IMR-90 (cell line): ENCODE data around the gene ITIH6. TPM values are rescaled to one million over a fixed set of nuclear protein-coding genes. Genes with fewer than 3 reads are reported as not detected.

Source experiments
- ATAC-seq: fragments of 200-7000 bp; cut with Tn5 transposase; 2 replicates; pipeline ENCODE4 v1.9.1; 2020; ENCODE audit warnings: low read depth, mild to moderate bottlenecking, moderate library complexity
- BruUV-seq: library from RNA; stranded (reverse); fragments of 400-500 nt; replicated peaks from 2 replicates; lab custom pipeline; 2021; lab: Mats Ljungman, UMichigan
- CTCF ChIA-PET: fragments of 300-600 bp; formaldehyde crosslinking; extraction: SDS; loops from one replicate; lab custom pipeline; 2021; ENCODE audit warnings: antibody characterized with exemption; lab: Yijun Ruan, JAX
- POLR2A ChIA-PET: fragments of 300-600 bp; sonication (Branson Sonifier 250); formaldehyde crosslinking; loops from one replicate; lab custom pipeline; 2022; ENCODE audit warnings: antibody characterized with exemption; ENCODE audit not compliant: unreplicated experiment; lab: Charles Lee
- DNase-seq: peaks from one replicate; pipeline ENCODE4 v3.0.0; 2013
- H2AFZ ChIP-seq: replicated peaks from 2 replicates; pipeline ENCODE3; 2013; ENCODE audit warnings: low read length, mild to moderate bottlenecking; ENCODE audit not compliant: poor library complexity
- H2AK5ac ChIP-seq: 2 replicates; pipeline ENCODE4 v1.6.1; 2013; ENCODE audit warnings: low read depth, low read length, inconsistent platforms
- H2AK9ac ChIP-seq: replicated peaks from 2 replicates; pipeline ENCODE3; 2013; ENCODE audit warnings: mild to moderate bottlenecking, low read depth, low read length, moderate library complexity; ENCODE audit not compliant: poor library complexity
- H2BK120ac ChIP-seq: 2 replicates; pipeline ENCODE4 v1.6.1; 2013; ENCODE audit warnings: low read depth, low read length, inconsistent platforms
- H2BK15ac ChIP-seq: 3 replicates; pipeline ENCODE4 v1.6.1; 2013; ENCODE audit warnings: low read depth, low read length, inconsistent platforms
- H2BK20ac ChIP-seq: 2 replicates; pipeline ENCODE4 v1.6.1; 2013; ENCODE audit warnings: low read depth, mild to moderate bottlenecking, inconsistent platforms, low read length, moderate library complexity
- H2BK5ac ChIP-seq: 2 replicates; pipeline ENCODE4 v1.6.1; 2013; ENCODE audit warnings: mild to moderate bottlenecking, low read depth, low read length, inconsistent platforms; ENCODE audit not compliant: poor library complexity, severe bottlenecking
- H3K14ac ChIP-seq: replicated peaks from 2 replicates; pipeline ENCODE4 v1.6.1; 2013; ENCODE audit warnings: low read depth, low read length, inconsistent platforms
- H3K18ac ChIP-seq: 2 replicates; pipeline ENCODE4 v1.6.1; 2013; ENCODE audit warnings: low read depth, low read length, control low read depth
- H3K23ac ChIP-seq: 2 replicates; pipeline ENCODE4 v1.6.1; 2013; ENCODE audit warnings: low read depth, low read length, inconsistent platforms
- H3K27ac ChIP-seq: 2 replicates; pipeline ENCODE4 v1.5.1; 2013; ENCODE audit warnings: mild to moderate bottlenecking, control low read depth, low read length; ENCODE audit not compliant: insufficient read depth
- H3K27me3 ChIP-seq: 2 replicates; pipeline ENCODE4 v1.6.1; 2013; ENCODE audit warnings: low read length; ENCODE audit not compliant: control insufficient read depth, insufficient read depth
- H3K36me3 ChIP-seq: 2 replicates; pipeline ENCODE4 v1.6.1; 2013; ENCODE audit warnings: low read length, mixed read lengths; ENCODE audit not compliant: control insufficient read depth, insufficient read depth
- H3K4ac ChIP-seq: 2 replicates; pipeline ENCODE4 v1.6.1; 2013; ENCODE audit warnings: low read depth, low read length, inconsistent platforms
- H3K4me1 ChIP-seq: 2 replicates; pipeline ENCODE4 v1.6.1; 2013; ENCODE audit warnings: low read length, mixed read lengths; ENCODE audit not compliant: control insufficient read depth, insufficient read depth
- H3K4me2 ChIP-seq: 2 replicates; pipeline ENCODE4 v1.6.1; 2013; ENCODE audit warnings: low read depth, mild to moderate bottlenecking, control low read depth, low read length, moderate library complexity
- H3K4me3 ChIP-seq: 2 replicates; pipeline ENCODE4 v1.5.1; 2013; ENCODE audit warnings: low read depth, mild to moderate bottlenecking, control low read depth, low read length, moderate library complexity; ENCODE audit not compliant: insufficient read depth
- H3K56ac ChIP-seq: 2 replicates; pipeline ENCODE4 v1.6.1; 2013; ENCODE audit warnings: low read length, inconsistent platforms; ENCODE audit not compliant: insufficient read depth; ENCODE audit errors: extremely low read depth
- H3K79me1 ChIP-seq, 2 experiments: 2 replicates each; pipeline ENCODE4 v1.6.1; 2013; ENCODE audit warnings: low read length in 2 of 2, inconsistent platforms in 1 of 2, low read depth in 1 of 2
- H3K9ac ChIP-seq: 2 replicates; pipeline ENCODE4 v1.6.1; 2013; ENCODE audit warnings: low read depth, low read length, control low read depth
- H3K9me1 ChIP-seq: 2 replicates; pipeline ENCODE4 v1.6.1; 2013; ENCODE audit warnings: low read length, inconsistent platforms; ENCODE audit not compliant: insufficient read depth
- H3K9me3 ChIP-seq: 2 replicates; pipeline ENCODE4 v1.6.1; 2013; ENCODE audit warnings: low read length; ENCODE audit not compliant: control insufficient read depth, insufficient read depth
- H4K20me1 ChIP-seq: 2 replicates; pipeline ENCODE4 v1.6.1; 2013; ENCODE audit warnings: low read length, inconsistent platforms; ENCODE audit not compliant: insufficient read depth
- H4K5ac ChIP-seq: 2 replicates; pipeline ENCODE4 v1.6.1; 2013; ENCODE audit warnings: mild to moderate bottlenecking, low read depth, low read length, control low read depth
- H4K8ac ChIP-seq, 2 experiments: 2 replicates each; pipeline ENCODE4 v1.6.1; 2013; ENCODE audit warnings: low read depth in 2 of 2, low read length in 2 of 2, control low read depth in 1 of 2, inconsistent platforms in 1 of 2
- H4K91ac ChIP-seq: 2 replicates; pipeline ENCODE4 v1.6.1; 2013; ENCODE audit warnings: low read depth, low read length, inconsistent platforms; ENCODE audit not compliant: insufficient read depth
- MAFK ChIP-seq: IDR thresholded peaks from 2 replicates; pipeline ENCODE4 v1.6.1; 2012; ENCODE audit warnings: low read depth, low read length, improper control_type of control experiment
- MXI1 ChIP-seq: IDR thresholded peaks from 2 replicates; pipeline ENCODE4 v1.6.1; 2012; ENCODE audit warnings: low read depth, mild to moderate bottlenecking, low read length, moderate library complexity, borderline replicate concordance
- RAD21 ChIP-seq: IDR thresholded peaks from 2 replicates; pipeline ENCODE4 v1.6.1; 2012; ENCODE audit warnings: low read length, improper control_type of control experiment
- RCOR1 ChIP-seq: IDR thresholded peaks from 2 replicates; pipeline ENCODE4 v1.6.1; 2012; ENCODE audit warnings: mild to moderate bottlenecking, low read length, improper control_type of control experiment; ENCODE audit not compliant: insufficient replicate concordance
- WGBS, 2 experiments: methylation state at CpG; one replicate each; pipeline versions ENCODE4 v1.1.5 to v1.1.7; 2013; ENCODE audit warnings: missing lambda C conversion rate in 2 of 2; ENCODE audit not compliant: insufficient read length in 1 of 2; ENCODE audit errors: extremely low coverage in 2 of 2; 5-methylcytosine and 5-hydroxymethylcytosine counted together
- dilution Hi-C: fragments of 300-500 bp; cut with HindIII; formaldehyde crosslinking; loops from one replicate; pipeline ENCODE4 v1.14.3; 2018; ENCODE audit warnings: low sequenced_read_pairs; ENCODE audit not compliant: unreplicated experiment
- in situ Hi-C: fragments of 300-500 bp; cut with MboI; formaldehyde crosslinking; loops from 3 replicates; pipeline ENCODE4 v1.14.3; 2019; ENCODE audit warnings: low sequenced_read_pairs, inconsistent platforms, mixed read lengths
- intact Hi-C: fragments of 100-400 bp; cut with micrococcal nuclease; formaldehyde crosslinking; loops from 2 replicates; pipeline ENCODE4 v1.10.0; 2022
- polyA plus RNA-seq, 3 experiments: library from polyadenylated mRNA; depleted of rRNA; stranded (reverse); fragments of >200 nt; gene quantifications; 2 replicates each; pipeline ENCODE4 v1.2.3, GENCODE V29; 2012; ENCODE audit warnings: low replicate concordance in 1 of 3
- total RNA-seq: library from RNA; depleted of rRNA; stranded (reverse); fragments of >200 nt; gene quantifications from 2 replicates; pipeline ENCODE4 v1.2.3, GENCODE V29; 2012
- TF ChIP-seq, protein P1 (sequence below): conservative IDR thresholded peaks from 2 replicates; pipeline ENCODE4 v1.5.1; 2012; ENCODE audit warnings: mild to moderate bottlenecking, low read depth, low read length, improper control_type of control experiment
- TF ChIP-seq, protein P2 (sequence below): fragments of 150-350 bp; IDR thresholded peaks from 2 replicates; pipeline ENCODE4 v1.6.1; 2017; ENCODE audit warnings: mild to moderate bottlenecking, antibody characterized with exemption, low read length, low read depth

Gene ITIH6
- total and polyA plus RNA-seq, 2 of the 4 experiments (the other 2 are of a cell fraction) = not detected

DNA sequence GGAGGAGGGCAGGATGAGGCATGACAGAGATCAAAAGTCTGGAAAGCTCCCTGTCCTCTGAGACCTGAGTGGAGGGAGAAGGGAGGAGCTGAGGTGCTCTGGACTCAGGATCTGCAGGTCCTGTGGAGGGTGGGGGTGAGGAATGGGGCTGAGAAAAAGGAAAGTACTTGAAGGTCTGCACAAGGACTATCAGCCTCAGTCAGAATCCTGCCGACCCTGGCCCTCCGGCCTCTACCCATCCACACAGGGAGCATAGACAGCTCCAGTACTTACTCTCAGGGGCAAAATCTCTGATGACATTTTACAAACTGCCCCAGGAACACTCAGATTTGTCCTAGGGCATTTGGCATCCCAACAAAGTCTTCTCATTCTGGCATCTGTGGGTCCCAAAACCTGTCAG is 991 bp upstream of the ITIH6 start:
- no peak overlapping the region for H3K14ac ChIP-seq
- H3K18ac ChIP-seq = no peak overlapping the region
- H3K9ac ChIP-seq = no peak overlapping the region
- no peak overlapping the region for H2BK15ac ChIP-seq
- H3K23ac ChIP-seq = no peak overlapping the region
- H2BK5ac ChIP-seq = no peak overlapping the region
- no peak overlapping the region for H4K5ac ChIP-seq
- no peaks in the 10 kb centered on the region for H3K9me1 ChIP-seq
- H2AK5ac ChIP-seq = no peak overlapping the region
- no peak for TF ChIP-seq MAFK
- TF ChIP-seq, protein P1, sequence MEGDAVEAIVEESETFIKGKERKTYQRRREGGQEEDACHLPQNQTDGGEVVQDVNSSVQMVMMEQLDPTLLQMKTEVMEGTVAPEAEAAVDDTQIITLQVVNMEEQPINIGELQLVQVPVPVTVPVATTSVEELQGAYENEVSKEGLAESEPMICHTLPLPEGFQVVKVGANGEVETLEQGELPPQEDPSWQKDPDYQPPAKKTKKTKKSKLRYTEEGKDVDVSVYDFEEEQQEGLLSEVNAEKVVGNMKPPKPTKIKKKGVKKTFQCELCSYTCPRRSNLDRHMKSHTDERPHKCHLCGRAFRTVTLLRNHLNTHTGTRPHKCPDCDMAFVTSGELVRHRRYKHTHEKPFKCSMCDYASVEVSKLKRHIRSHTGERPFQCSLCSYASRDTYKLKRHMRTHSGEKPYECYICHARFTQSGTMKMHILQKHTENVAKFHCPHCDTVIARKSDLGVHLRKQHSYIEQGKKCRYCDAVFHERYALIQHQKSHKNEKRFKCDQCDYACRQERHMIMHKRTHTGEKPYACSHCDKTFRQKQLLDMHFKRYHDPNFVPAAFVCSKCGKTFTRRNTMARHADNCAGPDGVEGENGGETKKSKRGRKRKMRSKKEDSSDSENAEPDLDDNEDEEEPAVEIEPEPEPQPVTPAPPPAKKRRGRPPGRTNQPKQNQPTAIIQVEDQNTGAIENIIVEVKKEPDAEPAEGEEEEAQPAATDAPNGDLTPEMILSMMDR = no peak
- no peak for TF ChIP-seq RAD21
- no peak for TF ChIP-seq MXI1
- TF ChIP-seq, protein P2, sequence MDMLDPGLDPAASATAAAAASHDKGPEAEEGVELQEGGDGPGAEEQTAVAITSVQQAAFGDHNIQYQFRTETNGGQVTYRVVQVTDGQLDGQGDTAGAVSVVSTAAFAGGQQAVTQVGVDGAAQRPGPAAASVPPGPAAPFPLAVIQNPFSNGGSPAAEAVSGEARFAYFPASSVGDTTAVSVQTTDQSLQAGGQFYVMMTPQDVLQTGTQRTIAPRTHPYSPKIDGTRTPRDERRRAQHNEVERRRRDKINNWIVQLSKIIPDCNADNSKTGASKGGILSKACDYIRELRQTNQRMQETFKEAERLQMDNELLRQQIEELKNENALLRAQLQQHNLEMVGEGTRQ = no peak
- TF ChIP-seq RCOR1 = no peak
- no peak overlapping the region for H3K4ac ChIP-seq
- no peaks in the 10 kb centered on the region for H3K4me1 ChIP-seq
- no peaks in the 10 kb centered on the region for H3K79me1 ChIP-seq
- dilution Hi-C loops = no loop called here
- no peak overlapping the region for H2BK20ac ChIP-seq
- POLR2A ChIA-PET = no interaction called here
- no peaks in the 10 kb centered on the region for H4K20me1 ChIP-seq
- H3K9me3 ChIP-seq = no peaks in the 10 kb centered on the region
- CTCF ChIA-PET = no interaction called here
- in situ Hi-C loops = no loop called here
- H2BK120ac ChIP-seq = no peak overlapping the region
- no peak overlapping the region for H4K91ac ChIP-seq
- no peak overlapping the region for H3K56ac ChIP-seq
- no peak overlapping the region for H3K4me2 ChIP-seq
- DNase-seq (no peak), ATAC-seq (no peak)
- intact Hi-C loops = no loop called here
- no TSS peak for BruUV-seq
- H4K8ac ChIP-seq = no peak overlapping the region
- H3K4me3 ChIP-seq = no peak overlapping the region
- H2AK9ac ChIP-seq = no peak overlapping the region
- 90% methylated on average over 2 of the region's 2 CpGs; no CpG with 5 or more reads in 1 of the 2 experiments for WGBS, 2 experiments
- no peaks in the 10 kb centered on the region for H3K36me3 ChIP-seq
- H3K27me3 ChIP-seq = peaks cover 27% of the 10 kb centered on the region
- no peak overlapping the region for H2AFZ ChIP-seq
- H3K27ac ChIP-seq = no peak overlapping the region
